ENCODE results near the gene PPP4R4.
"Not testable (repeated sequence)": the region's sequence is repeated elsewhere in the genome, so short reads cannot be mapped to it uniquely, and the experiment has no call there.

The PPP4R4 gene

DNA sequence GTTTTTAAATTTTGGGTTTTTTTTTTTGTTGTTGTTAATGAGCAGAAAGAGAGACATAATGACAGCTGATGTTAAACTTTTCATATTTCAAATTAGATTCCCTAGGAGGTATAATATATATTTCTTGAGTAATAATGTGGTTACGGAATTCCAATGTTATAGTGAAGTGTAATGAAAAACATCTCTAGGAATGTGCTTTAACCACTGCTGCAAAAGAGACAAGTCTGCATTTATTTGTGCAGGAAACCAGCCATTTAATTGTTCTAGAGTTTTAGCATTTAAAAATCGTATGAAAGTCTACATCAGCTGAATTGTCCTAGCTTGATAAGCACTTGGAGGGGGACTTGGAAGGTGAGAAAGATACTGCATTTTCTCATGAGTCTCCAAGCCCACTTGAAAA lies 104.6 kb downstream of the PPP4R4 start:
- no peak for DNase-seq

DNA sequence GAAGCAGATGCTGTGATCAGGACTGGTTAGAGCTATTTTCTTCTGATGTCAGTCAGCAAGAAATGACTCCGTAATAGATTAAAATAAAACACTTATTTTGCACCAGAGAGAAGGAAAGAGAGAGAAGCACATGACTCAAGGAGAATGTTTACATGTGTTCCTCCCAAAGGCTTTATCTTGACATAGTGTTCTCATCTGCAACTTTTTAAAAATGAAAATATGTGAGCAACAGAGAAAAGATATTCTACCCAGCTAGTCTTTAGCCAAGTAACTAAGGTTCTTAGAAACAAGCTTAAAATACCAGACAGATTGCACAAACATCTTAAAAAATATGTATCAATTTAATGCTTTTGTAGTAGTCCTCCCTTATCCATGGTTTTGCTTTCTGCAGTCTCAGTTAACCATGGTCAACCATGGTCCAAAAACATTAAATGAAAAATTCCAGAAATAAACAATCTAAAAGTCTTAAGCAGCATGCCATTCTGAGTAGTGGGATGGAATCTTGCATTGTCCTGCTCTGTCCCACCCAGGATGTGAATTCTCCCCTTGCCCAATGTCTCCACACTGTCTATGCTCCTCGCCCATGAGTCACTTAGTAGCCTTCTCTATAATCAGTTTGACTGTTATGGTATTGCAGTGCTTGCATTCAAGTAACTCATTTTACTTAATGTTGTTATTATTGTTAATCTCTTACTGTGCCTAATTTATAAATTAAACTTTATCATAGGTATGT lies 109.0 kb downstream of the PPP4R4 start:
- DNase-seq, result no peak

DNA sequence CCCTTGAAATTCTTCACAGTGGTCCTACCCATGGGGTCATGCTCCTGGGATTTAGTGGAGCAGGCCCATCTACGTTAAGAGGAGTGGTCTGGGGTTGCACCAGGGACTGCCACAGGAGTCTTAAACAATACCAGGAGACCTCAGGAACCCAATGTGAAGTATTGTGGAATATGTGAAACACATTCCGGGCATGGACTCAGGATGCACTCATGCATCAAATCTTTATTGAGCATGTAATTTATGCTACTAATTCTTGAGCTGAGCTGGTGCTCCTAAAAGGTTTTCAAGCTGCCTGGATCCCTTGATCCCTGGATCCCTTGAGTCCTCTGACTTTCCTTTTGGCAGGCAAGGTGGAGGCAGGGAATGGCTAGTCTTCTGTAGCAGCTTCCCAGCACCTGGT lies 110.1 kb downstream of the PPP4R4 start:
- no peak for DNase-seq

DNA sequence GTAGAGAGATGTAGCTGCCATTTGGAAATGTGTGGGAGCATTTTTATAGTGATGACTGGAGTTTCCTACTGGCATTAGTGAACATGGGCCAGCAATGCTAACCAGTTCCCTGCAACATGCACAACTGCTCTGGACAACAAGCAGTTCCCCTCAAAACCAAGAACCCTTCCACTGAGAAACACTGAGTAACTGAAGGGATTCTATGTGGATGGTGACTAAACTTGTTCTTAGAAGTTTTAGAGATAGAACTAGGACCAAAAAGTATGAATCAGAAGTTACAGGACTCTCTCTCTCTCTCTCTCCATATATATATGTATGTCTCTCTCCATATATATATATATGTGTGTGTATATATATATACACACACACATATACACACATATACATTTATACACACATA lies 111.0 kb downstream of the PPP4R4 start:
- DNase-seq, result no peak

DNA sequence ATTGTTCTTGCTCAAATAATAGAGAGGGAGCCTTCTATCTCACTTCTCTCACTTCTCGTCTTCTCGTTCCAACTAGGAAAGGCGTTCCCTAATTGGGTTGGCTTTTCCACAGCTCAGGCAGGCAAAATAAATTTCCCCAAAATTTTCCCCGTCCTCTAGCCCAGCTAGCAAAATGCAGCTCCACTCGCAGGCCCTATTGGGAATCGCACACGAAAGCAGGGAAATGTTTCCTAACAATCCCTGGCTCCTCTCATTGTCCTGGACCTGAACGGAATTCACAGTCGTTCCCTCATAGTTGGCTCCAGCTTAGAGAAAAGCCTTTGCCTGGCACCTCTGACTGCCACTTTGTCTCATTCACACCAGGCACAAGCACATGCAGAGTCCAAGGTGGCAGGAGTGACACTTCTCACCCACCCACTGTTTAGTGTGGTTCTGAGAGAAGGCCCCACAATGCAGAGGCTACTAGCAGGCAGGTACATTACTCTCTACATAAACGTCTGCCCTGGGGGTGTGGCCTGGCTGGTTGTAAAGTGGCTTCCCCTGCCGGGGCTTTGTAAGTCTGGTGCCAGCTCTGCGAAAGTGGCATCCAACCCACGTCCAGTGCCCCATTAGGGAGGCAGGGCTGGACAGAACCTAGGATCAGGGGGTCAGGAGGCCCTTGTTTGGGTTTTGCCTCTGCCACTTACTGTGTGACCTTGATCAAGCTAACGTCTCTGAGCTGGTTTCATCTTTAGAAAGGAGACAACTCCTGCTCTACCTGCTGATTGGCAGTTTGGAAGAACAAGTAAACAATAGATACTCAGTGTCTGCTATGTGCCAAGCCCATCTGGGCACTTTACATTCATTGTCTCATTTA lies 114.7 kb downstream of the PPP4R4 start:
- no peak for DNase-seq

DNA sequence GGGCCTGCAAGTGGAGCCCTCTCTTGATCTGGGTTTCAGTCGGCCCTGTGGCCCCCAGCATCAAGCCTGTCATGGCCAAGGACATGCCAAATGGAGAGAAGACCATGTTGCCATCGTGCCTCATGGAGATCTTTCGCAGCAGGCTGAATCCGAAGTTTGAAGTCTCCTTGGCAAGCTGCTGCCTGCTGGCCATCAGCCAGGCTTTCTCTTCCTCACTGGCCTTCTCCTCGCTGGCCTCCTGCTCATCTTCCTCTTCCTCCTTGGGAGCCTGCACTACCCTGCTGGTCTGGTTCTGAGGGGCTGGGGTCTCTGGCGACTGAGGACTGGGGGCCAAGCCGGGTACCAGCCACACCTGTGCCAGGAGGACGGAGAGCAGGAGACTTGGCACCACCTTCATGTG lies 116.1 kb downstream of the PPP4R4 start:
- no peak for DNase-seq

DNA sequence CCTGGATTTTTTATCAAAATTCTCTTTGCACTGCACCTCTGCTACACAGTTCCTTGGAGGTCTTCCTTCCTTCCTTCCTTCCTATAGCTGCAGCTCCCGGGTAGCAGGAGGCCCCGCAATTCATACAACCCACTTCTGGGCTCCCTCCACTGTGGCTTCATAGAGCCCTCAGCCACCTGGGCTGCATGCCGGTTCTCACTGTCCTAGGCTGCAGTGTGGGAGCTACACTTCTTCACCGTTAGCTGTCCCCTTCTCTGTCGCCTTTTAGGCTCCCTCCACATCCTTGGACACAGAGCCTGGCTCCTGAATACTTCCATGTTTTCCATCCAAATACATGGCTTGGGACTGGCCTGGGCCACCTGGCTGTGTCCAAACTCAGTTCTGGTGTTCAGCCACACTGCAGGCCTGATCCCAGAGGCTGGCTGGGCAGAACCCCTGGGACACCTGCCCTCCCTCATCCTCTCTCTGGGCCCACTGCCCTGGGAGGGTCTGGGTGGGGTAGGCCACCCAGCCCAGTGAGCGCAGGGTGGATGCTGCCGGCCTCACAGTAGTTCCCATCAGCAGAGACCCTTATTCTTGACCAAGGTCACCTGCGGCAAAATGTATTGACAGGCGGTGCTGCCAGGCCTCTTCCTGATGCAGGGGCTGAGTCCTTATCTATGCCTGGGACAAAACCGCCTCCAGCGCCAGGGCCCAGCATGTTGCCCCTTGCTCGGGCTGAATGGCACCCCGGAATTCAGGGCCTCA lies 117.2 kb downstream of the PPP4R4 start:
- DNase-seq, result no peak

DNA sequence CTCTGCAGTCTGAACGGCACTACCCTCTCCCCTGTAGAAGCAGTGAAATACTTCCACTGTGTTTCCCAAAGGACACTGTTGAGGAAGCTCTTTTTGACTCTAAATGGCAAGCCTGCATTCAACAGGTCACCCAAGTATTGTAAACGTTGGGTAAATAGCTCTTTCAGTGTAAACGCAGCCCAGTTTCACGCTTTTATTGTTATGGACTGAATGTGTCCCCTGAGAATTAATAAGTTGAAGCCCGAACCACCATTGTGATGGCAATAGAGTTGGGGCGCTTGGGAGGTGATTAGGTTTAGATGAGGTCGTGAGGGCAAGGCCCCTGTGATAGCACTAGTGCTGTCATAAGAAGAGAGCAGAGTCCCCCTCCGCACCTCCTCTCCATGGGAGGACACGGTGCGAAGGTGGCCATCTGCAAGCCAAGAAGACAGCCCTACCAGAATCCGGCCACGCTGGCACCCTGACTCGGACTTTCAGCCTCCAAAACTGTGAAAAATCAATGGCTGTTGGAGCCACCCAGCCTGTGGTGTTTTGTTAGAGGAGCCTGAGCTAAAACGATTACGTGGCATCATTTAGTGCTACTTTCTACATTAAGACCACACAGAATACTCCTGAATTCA lies 117.9 kb downstream of the PPP4R4 start:
- no peak for DNase-seq

DNA sequence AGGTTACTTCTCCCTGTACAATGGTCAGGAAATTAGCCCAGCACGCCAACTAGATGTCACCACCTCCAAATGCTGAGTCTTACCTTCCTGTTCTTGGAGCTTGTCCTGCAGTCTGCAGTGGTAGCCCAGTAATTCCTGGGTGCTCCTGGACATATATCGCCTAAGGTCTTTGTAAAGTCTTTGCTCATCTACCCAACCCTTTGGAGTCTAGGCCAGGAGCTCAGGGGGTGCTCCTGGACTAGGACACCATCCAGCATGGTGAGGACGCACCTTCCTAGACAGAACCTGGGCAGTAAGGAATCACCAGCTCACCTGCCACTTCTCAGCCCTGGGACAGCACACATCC lies 118.4 kb downstream of the PPP4R4 start:
- no peak for DNase-seq

DNA sequence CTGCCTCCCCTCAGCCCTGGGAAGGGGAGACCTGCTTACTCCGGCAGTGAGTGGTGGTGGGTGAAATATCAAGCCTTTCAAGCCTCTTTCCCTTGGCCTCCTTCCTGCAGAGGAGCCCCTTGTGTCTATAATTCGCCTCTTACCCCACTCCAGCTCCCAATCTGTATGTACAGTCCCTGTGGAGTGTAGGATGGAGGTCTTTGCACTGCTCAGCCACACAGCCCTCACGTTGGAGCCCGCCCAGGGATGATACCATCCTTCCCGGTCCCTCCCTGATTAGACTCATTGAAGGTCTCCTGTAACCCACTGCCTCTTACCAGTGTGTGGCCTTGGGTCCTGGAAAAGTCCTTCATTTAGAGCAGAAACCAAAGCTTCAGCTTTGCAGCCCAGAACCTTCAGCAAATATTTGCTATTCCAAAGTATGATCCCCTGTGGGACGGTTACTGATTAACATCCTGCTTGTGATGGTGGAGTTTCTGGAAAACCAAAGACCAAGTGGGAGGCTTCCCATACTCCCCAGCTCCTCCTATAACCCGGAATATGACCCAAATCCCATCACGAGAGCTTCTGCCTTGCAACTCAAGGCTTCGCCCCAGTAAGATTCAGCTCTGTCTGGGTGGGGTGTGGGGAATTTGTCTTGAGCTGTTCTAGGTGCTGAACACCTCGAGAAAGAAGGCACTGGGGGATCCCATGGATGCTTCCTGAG lies 118.9 kb downstream of the PPP4R4 start, which contains the start of gene SERPINA10:
SERPINA10 (minus strand) TSS at position 397 of the 706 bp plus-strand sequence. CDS start 2,675 bp downstream, outside the sequence.
- no peak for DNase-seq

DNA sequence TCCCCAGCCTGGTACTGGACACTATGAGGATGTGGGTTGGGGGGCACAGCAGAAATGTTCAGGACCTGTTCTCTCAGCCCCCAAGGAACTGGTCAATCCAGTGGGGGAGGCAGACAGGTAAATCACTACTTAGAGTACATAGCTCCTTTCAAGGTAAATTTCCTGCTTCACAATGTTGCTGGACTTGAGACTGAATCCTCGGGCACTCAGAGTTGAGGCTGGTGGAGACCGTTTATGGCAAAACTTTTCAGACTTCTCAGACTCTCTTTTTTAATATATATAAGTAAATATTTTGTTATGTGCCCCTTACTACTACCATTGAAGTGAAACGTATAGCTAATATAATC lies 119.4 kb downstream of the PPP4R4 start:
- DNase-seq, result no peak

DNA sequence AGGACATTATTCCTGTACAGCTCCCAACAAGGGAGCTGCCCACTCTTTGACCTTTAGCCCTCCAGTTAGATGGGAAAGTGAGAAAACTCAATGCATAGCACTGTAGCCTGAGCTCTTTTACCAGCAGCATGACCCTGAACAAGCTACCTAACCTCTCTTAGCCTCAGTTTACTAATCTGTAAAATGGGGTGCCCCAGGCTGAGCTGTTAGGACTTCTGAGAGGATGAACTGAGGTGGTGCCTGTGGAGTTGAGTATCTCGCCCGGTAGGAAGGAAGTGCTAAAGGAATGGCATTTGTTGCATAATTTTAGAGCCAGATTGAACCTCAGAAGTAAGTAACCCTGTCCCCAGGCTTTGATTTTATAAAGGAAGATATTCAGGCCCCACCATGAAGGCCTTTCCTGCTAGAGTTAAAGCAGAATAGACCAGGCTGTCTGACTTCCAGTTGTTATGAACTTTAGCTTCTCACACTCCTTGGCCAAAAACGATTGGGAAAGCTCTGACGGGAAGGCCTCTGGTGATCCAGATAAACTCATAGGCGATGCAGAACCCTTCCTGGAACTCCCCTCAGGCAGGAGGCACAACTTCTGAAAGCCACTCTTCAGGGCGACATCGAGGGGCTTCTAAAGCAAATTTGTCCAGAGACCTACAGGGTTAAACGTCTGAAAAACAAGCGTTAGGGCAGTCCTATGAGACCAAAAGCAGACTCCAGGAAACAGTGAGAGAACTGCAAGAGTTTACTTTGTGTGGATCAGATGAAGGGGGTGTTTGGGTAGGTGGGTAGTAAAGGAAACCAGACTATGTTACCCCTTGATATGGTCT lies 121.4 kb downstream of the PPP4R4 start:
- DNase-seq, result no peak

DNA sequence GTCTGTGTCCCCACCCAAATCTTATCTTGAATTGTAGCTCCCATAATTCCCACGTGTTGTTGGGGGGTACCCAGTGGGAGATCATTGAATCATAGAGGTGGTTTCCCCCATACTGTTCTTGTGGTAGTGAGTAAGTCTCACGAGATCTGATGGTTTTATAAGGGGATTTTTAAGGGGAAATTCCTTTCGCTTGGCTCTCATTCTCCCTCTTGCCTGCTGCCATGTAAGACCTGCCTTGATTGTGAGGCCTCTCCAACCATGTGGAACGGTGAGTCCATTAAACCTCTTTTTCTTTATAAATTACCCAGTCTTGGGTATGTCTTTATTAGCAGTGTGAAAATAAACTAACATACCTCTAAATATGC lies 122.0 kb downstream of the PPP4R4 start:
- DNase-seq, result not testable (repeated sequence)

DNA sequence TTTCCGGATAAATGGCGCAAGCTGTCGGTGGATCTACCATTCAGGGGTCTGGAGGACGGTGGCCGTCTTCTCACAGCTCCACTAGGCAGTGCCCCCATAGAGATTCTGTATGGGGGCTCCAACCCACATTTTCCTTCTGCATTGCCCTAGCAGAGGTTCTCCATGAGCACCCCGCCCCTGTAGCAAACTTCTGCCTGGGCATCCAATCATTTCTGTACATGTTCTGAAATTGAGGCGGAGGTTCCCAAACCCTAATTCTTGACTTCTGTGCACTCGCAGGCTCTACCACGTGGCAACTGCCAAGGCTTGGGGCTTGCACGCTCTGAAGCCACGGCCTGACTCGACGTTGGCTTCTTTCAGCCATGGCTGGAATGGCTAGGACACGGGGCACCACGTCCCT lies 124.0 kb downstream of the PPP4R4 start:
- no peak for DNase-seq

DNA sequence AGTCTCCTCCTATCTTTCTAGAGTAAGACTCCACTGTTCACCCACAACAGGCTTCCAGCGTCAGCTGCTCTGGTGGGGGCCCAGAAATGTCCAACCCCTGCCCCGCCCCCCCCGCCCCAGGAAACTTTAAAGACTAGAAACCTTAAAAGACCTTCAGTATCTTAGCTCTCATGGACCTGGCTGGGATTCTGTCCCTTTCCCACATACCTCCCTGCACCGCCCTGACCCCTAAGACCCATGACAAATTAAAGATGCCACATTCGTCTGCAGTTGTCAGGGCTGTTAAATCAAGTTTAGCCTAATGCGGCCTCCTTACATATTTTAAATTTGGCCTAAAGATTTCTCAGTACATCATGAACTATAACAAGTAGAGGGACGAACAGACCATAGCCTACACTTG lies 129.0 kb downstream of the PPP4R4 start:
- DNase-seq, result no peak

DNA sequence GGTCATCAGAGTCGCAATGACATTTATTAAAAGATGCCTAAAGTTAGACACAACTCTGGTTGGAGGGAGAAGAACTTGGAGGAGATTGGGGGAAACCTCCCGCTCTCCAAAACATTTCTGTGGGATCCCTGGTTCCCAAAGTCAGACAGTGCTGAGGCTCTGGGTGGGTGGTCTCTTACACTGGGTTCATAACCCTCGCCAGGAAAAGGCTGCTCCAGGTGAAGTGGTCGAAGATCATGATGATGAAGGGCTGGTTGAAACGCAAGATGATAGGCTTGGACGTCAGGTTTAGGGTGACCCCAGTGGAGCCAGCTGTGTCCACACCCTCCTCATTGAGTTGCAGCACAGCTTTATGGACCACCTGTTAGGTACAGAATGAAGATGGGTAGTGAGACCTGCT lies 130.1 kb downstream of the PPP4R4 start:
- no peak for DNase-seq

DNA sequence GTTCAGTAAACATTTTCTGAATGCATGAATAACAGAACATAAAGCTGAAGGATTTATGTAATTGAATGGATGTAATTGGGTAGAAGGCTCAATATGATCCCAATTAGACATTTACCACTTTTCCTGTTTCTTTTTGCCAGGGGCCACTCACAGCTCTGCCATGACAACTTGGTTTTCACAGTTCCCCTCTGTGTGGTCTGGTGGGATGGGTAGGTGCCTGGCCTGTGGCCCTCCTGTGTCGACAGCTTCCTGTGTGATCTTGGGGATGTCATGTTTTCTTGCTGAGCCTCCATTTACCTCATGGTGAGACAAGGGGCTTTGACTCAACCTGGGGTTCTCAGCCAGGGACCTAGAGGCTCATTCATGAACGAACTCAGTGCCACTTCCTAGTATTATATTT lies 131.5 kb downstream of the PPP4R4 start:
- DNase-seq, result no peak

DNA sequence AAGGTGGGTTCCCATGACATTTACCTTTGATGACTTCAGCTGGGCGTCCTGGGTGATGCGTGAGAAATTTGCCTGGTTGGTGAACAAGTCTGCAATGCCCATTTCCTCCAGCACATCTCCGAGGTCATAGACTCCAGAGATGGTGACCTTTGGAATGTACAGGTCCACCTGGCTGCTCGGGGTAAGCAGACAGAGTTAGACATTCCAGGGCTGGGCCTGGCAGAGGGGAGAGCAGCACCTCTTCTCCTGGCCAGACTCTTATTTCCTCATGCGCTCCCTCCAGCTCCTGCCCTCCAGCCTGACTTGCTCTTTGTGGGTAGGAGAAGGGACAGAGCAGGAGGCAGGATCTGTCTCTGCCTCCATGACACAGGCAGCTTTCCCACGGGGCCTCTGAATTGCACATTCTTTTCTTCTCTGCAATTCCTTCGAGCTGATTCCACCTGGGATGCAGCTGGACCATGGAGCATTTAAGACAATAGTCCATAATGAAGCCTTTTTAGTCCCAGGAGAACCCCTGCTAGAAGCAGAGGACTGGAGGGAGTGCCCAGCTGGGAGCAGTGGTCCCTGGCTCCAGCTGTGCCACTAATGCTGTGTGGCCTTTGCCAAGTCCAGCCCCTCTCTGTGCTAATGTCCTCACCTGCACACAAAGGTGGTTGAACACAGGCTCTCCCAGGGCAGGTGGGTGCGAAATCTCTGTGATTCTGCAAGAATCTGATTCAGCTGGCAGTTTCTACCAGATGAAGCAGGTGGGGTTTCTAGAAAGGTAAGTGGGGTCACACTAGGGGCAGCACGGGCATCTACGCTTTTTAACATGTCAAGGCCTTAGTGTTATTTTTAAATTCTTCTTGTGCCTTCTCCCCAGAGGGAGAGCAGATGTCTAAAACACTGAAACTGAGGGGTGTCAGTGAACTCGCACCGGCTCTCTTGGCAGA lies 132.2 kb downstream of the PPP4R4 start:
- no peak for DNase-seq

DNA sequence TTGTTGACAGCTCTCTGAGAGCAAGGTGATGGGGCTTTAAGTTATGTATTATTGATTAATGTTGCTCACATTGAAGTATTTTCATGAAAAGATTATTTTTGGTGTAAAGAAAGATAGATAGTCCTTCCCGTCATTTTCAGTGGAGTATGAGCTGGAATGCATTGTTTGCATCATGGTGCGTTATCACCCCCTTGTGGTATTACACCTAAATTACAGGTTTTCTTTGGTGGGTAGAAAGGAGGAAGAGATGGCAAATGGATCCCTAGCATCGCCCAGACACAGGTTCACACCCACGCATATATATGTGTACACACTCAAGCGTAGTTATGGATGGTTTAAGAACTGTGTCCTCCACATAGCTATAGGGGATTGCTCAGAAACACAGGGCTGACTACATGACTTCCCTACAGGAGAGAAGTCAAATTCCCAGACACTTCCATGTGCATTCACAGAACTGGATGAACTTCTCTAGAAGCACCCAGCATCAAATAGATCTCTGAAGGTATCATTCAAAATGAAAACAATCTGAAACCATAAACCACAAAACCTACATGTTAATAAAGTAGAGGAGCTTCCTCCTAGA lies 133.4 kb downstream of the PPP4R4 start:
- no peak for DNase-seq

DNA sequence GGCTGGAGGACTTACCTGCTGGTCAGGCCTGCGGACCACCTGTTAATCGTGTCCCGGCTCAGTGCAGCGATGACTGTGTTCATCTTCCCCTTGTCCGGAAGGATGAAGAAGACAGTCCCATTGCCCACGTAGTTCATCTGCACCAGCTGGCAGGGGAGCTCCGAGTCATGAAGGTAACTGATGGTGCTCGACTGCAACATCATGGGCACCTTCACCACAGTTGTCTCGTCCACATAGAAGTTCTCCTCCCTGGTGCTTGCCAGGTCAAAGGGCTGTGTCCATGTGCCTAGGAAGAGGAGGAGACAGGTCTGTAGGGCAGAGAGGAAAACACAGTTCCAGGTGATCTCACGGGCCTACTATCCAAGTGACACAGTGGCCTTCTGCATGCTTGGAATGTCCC lies 135.6 kb downstream of the PPP4R4 start:
- no peak for DNase-seq
